ENCODE data around the gene WDFY4. TPM values are rescaled to one million over a fixed set of nuclear protein-coding genes. Genes with fewer than 3 reads are reported as not detected.

The WDFY4 gene
- total and polyA plus RNA-seq, 9 of the 15 experiments (the other 6 are each of a cell fraction or from before 2014, with no cell fraction given) = 0.01 to 0.02 (median 0.01) TPM; not detected in 6

GRCh38 chr10:49028639-49029038, 344.0 kb downstream of the WDFY4 start:
- BruUV-seq (replicated peaks) = no TSS peak
- TF ChIP-seq SRSF1 (IDR thresholded peaks at IDR 0.05; ENCODE audit: low read depth, low read length) (no peak), TBP (optimal IDR thresholded peaks at IDR 0.05; ENCODE audit: low read depth, low read length) (no peak), DPF2 (IDR thresholded peaks at IDR 0.05) (no peak), ZBTB26 (CRISPR knock-in tag; IDR thresholded peaks at IDR 0.05) (no peak), DEAF1 (CRISPR knock-in tag; IDR thresholded peaks at IDR 0.05) (no peak), NR2C1 (IDR thresholded peaks at IDR 0.05) (no peak), NR2C1 (tag; IDR thresholded peaks at IDR 0.05) (no peak), NCOA2 (IDR thresholded peaks at IDR 0.05; ENCODE audit: partially characterized antibody in 2 of 2) (no peak), ELF2 (CRISPR knock-in tag; IDR thresholded peaks at IDR 0.05) (no peak), CGGBP1 (CRISPR knock-in tag; IDR thresholded peaks at IDR 0.05) (no peak), RFX7 (CRISPR knock-in tag; IDR thresholded peaks at IDR 0.05) (no peak), ZNF583 (CRISPR knock-in tag; IDR thresholded peaks at IDR 0.05) (no peak), NCOA4 (IDR thresholded peaks at IDR 0.05; ENCODE audit: partially characterized antibody) (no peak)
- no peak overlapping the region for H3K4me3 ChIP-seq
- H4K20me1 ChIP-seq (replicated peaks; ENCODE audit: control insufficient read depth, insufficient read depth, low read length) = no peaks in the 10 kb centered on the region
- no peaks in the 10 kb centered on the region for H3K36me3 ChIP-seq (ENCODE audit: control insufficient read depth, insufficient read depth, low read length)
- H3K4me1 ChIP-seq (replicated peaks in 1 of 2; ENCODE audit: control insufficient read depth in 2 of 2, insufficient read depth in 2 of 2, low read length in 2 of 2) = no peaks in the 10 kb centered on the region; a peak in 1 of 5 replicates
- intact Hi-C loops (cut with micrococcal nuclease) (no loop called here), in situ Hi-C loops (cut with MboI) (no loop called here)
- H3K9me1 ChIP-seq (ENCODE audit: control insufficient read depth, insufficient read depth, low read length) = peaks cover 4% of the 10 kb centered on the region
- H3K27me3 ChIP-seq (ENCODE audit: control insufficient read depth in 2 of 2, insufficient read depth in 2 of 2, low read length in 2 of 2) = no peaks in the 10 kb centered on the region
- H3K9ac ChIP-seq (ENCODE audit: insufficient read depth in 1 of 2, low read depth in 2 of 2, low read length in 2 of 2) = no peak overlapping the region
- CTCF ChIA-PET (ENCODE audit: low intra/inter-chr PET ratio) = no interaction called here
- no peak for DNase-seq (ENCODE audit: extremely low read depth in 1 of 4, low spot score in 3 of 4)
- H3K27ac ChIP-seq (ENCODE audit: extremely low read depth, low read depth, low read length) = no peak overlapping the region
- 12% methylated on average over 2 of the region's 2 CpGs for WGBS (ENCODE audit: insufficient coverage, low coverage, missing lambda C conversion rate)
- ATAC-seq = no peak
- FAIRE-seq = no peak
- POLR2A ChIA-PET = interaction anchor here (0.5 to 2.3 kb wide), 2 partner anchors 11 to 355 kb away, joined by 5 to 6 read pairs; no protein-coding TSS in a partner anchor
- no peaks in the 10 kb centered on the region for H3K79me2 ChIP-seq (ENCODE audit: control insufficient read depth, insufficient read depth, low read length)
- H2AFZ ChIP-seq (ENCODE audit: low read depth, low read length) = no peak overlapping the region
- no peak overlapping the region for H3K4me2 ChIP-seq (ENCODE audit: insufficient read depth, low read length)
- H3K9me3 ChIP-seq (replicated peaks; ENCODE audit: control insufficient read depth, insufficient read depth, low read depth, low read length) = no peaks in the 10 kb centered on the region
